HG02943 (cell line): Measurements from ENCODE around the gene RXRA.

Source experiments
- ATAC-seq: cut with Tn5 transposase; IDR thresholded peaks from one replicate; pipeline ENCODE4 v1.9.1; 2021; ENCODE audit warnings: mild to moderate bottlenecking, low read depth, moderate library complexity; ENCODE audit not compliant: unreplicated experiment

RXRA gene

DNA sequence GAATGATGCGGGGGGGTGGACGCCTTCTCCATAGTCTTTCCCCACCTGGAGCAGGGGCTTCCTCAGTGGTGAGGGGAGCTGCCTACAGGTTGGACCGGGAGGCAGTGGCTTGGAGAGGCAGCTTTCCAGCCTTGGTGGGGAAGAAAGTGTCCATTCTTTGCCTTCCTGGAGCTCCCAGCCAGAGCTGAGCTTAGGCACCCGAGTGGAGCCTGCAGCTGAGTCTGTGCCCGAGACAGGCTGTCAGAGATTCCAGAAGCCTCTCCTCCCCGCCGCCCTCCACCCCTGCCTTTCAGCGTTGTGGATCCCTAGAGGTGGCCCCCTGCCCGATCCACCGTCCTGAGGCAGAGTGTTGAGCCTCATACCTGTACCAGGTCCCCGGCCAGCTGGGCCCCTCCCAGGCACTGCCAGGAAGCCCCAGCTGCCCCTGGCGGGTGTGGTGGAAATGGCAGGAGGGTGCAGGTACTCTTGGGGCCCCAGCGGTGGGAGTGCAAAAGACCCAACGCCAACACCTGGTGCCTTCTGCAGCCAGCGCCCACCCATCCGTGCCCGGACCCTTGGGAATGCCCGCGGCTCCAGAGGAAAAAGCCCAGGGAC is 112.0 kb downstream of the RXRA start:
- no peak for ATAC-seq

DNA sequence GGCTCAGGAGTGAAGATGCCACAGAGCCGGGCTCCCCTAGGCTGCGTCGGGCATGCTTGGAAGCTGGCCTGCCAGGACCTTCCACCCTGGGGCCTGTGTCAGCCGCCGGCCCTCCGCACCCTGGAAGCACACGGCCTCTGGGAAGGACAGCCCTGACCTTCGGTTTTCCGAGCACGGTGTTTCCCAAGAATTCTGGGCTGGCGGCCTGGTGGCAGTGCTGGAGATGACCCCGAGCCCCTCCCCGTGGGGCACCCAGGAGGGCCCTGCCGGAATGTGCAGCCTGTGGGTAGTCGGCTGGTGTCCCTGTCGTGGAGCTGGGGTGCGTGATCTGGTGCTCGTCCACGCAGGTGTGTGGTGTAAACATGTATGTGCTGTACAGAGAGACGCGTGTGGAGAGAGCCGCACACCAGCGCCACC is 113.1 kb downstream of the RXRA start:
- ATAC-seq = no peak

DNA sequence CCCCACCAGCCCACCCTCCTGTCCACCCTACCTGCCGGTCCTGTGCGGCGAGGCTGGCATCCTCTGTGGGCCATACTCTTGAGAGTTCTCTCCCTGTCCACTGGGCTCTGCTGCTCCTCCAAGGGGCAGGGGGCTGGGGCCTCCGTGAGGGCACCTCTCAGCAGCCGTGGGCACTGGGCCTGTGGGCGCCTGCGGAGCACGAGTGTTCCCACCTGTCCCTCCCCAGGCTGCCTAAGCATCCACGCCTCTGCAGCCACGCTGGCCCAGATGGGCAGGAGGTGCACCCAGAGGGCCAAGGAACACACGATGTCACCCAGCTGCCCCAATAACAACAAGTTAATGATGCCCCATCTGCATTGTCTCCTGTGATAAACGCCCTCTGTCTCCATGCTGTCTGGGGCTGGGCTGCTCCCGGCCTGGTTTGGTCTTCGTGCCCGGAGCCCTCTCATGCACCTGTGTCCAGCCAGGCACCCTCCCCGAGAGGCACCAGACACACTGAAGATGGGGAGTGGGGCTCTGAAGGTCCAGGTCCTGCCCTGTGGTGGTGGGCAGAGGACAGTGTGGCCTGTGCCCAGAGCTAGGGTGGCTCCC is 114.5 kb downstream of the RXRA start:
- ATAC-seq = no peak

DNA sequence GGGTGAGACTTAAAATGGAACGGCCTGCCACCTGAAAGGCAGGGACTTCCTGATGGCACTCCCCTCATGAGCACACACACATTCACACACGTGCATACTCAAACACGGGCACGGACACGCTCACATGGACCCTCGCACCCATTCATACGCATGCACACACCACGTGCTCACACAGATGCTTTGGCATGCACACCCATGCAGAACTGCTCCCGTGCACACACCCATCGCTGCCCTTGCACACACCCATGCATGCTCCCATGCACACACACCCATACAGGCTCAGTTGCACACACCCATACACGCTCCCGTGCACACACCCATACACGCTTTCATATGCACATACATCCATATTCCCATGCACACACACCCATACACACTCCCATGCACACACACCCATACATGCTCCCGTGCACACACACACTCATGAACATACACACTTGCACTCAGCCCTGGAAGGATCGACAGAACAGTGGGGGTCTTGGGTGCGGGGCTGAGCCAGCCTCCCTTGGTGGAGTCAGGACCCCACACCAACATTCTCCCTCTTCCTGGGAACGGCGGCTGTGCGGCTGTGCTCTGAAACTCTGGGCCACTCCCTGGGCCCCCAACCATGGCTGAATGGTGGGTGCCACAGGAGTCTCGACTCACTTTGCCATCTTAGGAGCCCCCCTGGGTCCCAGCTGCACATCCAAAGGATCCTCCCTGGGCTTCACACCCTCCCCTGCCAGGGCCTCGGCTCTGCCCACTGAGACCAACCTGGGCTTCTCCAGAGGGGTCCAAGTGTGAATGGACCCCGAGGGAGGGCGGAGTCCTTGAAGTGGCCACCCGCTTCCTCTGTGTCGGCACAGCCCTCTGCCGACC is 115.2 kb downstream of the RXRA start:
- no peak for ATAC-seq

DNA sequence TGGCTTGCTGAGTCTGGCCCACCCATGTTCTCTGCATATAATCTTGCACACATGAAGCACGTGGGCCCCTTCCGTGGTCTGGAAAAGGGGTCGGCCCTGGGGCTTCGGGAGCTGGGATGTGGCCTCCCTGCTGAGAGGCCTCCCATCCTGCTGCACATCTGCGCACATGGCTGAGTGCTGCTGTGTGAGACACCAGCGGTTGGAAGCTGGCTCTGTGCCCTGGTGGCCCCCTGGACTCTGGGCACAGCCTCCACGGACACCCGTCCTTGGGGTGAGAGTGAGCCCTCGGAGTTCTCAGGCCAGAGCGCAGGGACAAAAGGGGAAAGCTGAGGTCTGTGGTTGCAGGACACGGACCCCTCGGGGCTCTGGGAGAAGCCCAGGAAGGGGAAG is 115.8 kb downstream of the RXRA start:
- no peak for ATAC-seq

DNA sequence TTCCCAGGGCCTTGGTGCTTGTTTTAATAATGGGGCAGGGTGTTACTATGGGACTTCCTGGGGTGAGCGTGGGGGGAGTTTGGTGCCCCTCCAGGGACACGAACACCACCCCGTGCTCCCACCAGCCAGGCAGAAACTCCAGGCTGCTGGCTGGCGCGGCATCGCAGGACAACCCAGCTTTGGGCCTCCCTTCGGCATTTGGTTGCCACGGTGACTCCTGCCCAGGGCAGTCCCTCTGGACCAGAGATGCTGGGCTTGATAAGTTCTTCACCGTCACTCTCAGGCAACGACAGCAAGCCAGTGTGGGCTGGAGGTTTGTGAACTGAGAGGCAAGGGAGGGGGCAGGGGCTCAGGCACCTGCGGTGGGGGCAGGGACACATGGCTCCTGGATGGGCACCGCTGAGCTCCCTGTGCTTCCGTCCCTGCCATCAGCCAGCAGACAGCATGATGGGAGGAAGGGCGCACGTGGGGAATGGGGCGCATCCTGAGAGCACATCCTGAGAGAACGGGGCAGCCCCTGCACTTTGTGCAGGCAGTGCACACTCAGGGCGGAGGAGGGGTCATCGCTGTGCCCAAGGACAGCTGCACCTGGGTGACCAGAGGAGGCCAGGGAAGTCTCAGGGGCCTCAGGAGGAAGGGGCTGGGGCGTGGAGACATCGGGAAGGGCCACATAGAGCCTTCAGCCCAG is 116.4 kb downstream of the RXRA start:
- no peak for ATAC-seq

DNA sequence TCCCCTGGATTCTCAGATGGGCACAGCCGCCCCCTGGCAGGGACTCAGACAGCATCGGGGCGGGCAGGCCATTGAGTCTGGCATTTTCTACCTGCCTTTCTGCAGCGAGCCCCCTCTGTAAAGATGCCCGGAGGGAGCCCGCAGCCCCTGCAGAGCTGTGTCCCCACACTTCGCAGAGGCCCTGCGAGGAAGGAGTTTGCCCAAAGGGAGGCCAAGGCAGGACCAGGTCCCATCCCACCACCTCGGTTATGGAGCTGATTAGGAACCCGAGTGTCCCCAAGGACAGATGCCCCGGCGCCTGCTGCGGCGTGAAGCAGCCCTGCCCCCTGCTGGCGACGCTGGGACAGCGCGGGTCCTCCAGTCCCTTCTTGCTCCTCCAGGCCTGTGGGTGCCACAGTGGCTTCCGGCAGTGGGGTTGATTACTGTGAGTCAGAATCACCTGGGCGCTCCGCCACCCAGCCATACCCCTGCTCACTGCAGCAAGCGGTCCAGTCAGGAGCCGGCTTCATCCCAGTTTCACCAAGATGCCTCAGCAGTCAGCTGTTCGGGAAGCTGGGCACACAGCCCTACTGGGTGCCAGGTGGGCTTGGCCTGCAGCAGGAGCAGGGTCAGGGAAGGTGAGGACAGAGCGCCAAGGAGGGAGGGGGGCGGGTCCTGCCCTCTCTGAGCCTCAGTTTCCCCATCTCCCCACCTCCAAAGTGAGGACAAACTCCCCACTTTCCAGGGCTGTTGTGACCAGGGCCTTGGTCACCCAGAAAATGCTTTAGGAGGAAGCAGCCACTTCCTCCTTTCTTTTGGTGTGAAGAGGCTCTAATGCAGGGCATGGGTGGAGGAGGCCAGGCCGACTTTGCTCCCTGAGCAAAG is 117.2 kb downstream of the RXRA start:
- ATAC-seq = no peak

DNA sequence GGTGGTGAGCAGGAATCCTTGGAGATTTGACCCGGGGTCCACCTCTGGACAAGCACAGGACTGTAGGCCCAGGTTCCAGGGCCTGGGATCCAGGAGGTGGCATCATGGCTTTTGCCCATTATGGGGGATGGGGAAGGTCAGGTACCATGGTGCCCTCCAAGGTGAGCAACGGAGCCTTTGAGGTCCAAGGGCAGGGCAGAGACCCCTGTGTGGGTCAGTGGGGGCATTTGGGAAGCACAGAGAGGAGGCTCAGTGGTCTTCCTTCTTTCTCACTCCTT is 117.7 kb downstream of the RXRA start:
- no peak for ATAC-seq

DNA sequence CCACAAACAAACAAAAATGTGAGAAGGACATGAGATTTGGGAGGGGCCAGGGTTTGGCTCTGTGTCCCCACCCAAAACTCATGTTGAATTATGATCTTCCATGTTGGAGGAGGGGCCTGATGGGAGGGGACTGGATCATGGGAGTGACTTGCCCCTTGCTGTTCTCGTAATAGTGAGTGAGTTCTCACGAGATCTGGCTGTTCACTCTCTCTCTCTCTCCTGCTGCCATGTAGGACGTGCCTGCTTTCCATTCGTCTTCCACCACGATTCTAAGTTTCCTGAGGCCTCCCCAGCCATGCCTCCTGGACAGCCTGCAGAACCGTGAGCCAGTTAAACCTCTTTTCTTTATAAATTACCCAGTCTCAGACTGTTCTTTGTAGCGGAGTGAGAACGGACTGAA is 118.7 kb downstream of the RXRA start:
- ATAC-seq = no peak

DNA sequence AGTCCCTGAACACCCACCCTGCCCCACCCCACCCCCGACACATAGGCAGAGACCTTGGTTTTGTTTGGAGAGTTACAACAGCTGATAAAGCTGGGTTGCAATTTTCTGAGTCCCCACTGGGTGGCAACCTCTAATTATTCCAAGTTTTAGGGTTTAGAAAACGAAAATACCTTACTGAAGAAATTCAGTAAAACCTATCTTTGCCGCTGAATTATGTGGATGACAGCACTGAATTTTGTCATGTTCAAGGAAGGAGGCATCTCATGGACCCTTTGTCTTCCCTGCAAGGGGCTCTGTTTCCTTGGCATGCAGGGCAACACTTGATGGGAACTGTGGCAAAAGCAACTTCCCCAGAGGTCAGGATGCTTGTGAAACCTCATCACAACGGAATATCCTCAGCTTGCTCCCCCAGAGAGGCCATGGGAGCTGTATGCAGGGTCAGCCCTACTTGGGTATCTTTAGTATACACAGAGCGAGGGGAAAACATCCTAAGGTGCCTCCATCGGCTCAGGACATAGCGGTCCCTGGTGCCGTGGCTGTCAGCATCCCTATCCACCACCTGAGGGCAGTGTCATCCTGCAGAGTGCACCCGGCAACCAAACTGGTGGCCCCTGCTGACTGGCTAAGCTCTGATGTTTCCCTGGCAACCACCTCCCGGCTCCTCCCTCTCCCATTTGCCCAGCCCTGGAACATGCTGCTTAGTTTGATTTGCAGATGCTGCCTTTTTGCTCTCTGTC is 123.1 kb downstream of the RXRA start:
- ATAC-seq = no peak

DNA sequence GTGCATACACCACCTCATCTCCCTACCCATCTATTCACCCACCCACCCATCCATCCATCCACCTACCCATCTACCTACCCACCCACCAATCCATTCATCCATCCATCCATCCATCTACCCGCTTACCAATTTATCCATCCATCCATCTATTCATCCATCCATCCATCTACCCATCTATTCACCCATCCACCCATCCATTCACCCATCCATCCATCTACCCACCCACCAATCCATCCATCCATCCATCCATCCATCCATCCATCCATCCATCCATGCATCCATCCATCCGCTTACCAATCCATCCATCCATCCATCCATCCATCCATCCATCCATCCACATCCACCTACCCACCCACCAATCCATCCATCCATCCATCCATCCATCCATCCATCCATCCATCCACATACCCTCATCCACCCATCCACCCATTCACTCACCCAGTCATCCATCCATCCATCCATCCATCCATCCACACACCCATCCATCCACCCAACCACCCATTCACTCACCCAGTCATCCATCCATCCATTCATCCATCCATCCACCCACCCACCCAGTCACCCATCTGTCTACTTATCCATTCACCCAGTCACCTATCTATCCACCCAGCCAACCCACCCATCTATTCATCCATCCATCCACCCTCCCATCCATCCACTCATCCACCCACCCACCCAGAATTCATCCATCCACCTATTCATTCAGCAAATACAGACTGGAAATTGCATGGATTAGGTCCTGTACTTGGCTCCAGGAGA is 125.6 kb downstream of the RXRA start:
- ATAC-seq = no peak

DNA sequence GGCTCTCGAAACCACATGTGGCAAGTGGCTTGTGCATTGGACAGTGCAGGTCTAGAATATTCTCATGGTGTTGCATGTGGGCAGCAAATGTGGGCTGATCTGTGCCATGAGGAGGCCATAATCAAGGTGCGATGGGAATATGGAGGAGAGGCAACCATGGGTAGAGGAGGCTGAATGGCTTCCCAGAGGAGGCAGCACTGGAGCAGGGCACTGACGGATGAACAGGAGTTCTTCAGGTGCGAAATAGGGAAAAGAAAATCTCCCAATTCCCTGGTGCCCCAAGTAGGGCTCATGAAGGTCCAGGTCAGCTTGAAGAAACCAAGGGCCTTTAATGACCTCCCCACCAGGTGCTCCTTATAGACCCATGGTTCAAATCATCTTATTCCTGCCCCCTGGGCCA is 126.5 kb downstream of the RXRA start:
- no peak for ATAC-seq

DNA sequence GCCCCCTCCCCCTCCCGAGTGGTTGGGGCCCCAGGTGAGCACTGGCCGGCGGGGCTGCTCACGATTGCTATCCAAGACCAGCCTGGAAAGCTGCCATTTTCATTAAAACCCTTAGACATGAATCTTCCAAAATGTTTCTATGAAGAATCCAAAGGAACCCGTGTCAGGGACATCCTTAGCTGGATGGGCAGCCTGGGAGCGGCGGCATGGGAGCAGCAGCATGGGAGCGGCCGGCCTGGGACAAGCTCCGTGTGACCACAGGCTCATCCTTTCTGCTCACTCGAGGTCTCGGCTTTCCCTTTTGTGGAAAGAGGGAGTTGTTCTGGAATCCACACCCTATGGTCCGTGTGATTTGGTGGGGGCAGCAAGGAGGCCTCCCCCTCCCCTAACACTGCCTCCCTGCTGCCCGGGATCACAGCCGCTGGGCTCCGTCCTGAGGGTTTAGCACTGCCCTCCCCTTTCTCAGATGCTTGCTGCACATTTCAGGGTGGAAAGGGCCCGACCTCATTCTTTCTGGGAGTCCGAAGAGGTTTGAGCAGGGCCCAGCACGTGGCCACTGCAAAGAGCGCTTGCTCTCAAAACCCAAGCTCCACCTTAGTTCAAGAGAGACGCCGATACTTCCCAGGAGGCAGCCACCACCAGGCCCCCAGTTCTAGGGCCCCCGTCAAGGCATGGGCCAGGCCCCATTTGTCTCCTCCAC is 127.7 kb downstream of the RXRA start:
- ATAC-seq = no peak

DNA sequence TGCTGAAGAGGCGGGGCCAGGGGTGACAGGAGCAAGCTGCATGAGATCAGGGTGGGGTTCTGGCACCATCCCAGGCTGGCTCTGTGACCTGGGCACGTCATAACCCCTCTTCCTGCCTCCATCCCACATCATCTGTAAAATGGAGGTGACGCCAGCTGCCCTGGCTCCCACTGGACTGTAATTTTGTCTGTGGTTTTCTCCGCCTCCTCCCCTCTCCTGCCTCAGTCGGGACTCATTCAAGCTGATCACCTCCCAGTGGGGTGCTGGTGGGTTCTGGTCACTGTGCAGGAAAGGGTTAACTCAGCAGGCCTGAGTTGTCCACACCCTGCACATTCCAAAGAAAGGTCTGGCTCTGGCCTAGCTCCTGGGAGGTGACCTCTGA is 128.2 kb downstream of the RXRA start:
- no peak for ATAC-seq

DNA sequence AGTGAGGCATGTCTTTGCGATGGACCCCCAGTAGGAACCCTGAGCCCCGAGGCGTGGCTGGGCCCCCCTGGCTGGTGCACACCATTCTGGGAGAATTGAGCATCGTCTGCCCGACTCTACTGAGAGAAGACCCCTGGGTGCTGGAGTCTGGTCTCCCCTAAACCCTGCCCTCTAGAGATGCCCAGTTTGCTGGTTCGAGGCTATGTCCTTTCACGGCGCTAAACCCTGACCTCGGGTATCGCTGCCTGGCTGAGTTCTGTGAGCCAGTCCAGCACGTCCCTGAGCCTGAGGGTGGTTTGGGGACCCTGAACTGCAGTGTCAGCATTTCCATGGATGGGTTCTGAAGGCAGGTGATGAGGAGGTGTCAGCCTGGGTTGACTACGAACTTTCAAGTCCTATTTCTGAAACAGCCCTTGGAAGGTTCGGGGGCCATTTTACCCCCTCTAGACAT is 128.8 kb downstream of the RXRA start:
- ATAC-seq = no peak

DNA sequence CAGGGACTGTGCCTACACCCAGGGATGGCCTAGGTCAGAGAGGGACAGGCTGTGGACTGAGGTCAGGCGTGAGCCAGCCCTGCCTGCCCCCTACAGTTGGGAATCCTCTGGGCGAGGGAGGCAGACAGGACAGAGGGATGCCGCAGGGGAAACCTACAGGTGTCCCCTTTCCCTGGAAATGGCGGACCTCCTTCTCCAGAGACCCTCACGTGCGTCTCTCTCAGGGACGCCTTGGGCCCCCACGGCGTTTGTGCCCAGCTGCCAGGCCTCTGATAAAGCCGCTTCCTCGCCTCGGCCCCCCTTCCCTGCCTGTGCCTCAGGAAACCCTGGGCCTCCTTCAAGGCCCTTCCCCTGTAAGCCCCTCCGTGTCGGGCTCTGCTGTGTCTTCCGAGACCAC is 129.3 kb downstream of the RXRA start:
- ATAC-seq = no peak

DNA sequence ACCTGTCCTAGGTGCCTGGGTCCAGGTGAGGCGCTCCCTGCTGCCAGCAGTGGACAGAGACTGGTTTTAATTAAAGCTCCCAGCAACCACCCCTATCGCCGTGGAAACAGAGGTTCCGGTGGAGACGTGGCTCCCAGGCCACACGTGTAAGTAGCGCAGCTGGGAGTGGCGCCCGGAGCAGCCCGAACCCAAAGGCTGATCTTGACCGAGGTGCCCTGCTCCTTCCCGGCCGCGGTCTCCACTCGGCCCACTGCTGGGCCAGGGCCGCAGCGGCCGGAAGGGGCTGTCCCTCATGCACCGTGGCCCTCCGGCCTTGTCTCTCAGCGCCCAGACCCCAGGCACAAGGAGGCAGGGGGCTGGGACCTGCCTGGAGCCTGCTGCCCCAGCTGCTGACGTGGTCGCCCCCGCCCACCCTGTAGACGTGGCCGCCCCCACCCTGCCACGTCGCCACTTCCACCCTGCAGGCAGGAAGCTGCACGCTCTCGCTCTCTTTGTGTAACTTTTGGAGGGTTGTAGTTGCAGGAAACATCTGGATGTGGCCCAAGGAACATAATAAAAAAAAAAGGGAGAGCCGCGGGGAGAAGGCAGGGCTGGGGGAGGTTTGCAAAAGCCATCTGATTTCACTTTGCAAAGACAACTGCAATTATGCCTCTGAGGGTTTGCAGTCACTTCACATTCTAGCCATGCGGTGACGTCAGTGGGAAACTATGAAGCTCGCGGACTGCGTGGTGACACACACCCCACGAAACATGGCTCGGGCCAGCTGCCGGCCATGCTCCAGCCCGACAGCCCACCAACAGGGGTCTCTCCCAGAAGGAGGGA is 129.9 kb downstream of the RXRA start:
- ATAC-seq = no peak
